A549 (cell line): ENCODE data around the gene SVEP1. TPM values are rescaled to one million over a fixed set of nuclear protein-coding genes. Genes with fewer than 3 reads are reported as not detected.
"Not testable (repeated sequence)": the region's sequence is repeated elsewhere in the genome, so short reads cannot be mapped to it uniquely, and the experiment has no call there.

Experiments
- ATAC-seq, 2 experiments: fragments of 200-7000 bp in 1 of 2; fragments of >200 bp in 1 of 2; cut with Nextera tagmentation in 1 of 2; cut with Tn5 transposase in 1 of 2; 3 replicates each; pipeline versions ENCODE4 v1.8.0 to v1.9.1; 2018 to 2020; ENCODE audit warnings: mild to moderate bottlenecking in 1 of 2, moderate library complexity in 1 of 2
- CTCF ChIA-PET: fragments of 300-600 bp; sonication (Branson Sonifier 250); formaldehyde crosslinking; extraction: SDS; loops from one replicate; lab custom pipeline; 2021; ENCODE audit warnings: antibody characterized with exemption, inconsistent platforms; lab: Yijun Ruan, JAX
- POLR2A ChIA-PET: fragments of 350-600 bp; formaldehyde crosslinking; extraction: SDS; loops from one replicate; lab custom pipeline; 2021; ENCODE audit warnings: antibody characterized with exemption, inconsistent platforms; lab: Yijun Ruan, JAX
- DNase-seq, 2 experiments: peaks; one replicate each; pipeline versions ENCODE4 v3.0.0 to v3.0.0-alpha.2; 2011 to 2016; ENCODE audit warnings: low read depth in 1 of 2, low spot score in 1 of 2
- FAIRE-seq: peaks from 2 replicates; lab custom pipeline; 2011; peaks lifted over from hg19 to GRCh38; lab: Jason Lieb, UNC
- H3K27ac ChIP-seq, 2 experiments: fragments of >200 bp; sonication (Bioruptor Twin); formaldehyde crosslinking; 3 replicates each; pipeline ENCODE4 v1.5.1; 2016 to 2017
- H3K4me1 ChIP-seq: fragments of >200 bp; sonication (Bioruptor Twin); formaldehyde crosslinking; 3 replicates; pipeline ENCODE4 v1.6.1; 2016
- H3K4me2 ChIP-seq: fragments of >200 bp; sonication (Bioruptor Twin); formaldehyde crosslinking; 3 replicates; pipeline ENCODE4 v1.6.1; 2016
- H3K4me3 ChIP-seq: fragments of >200 bp; sonication (Bioruptor Twin); formaldehyde crosslinking; 3 replicates; pipeline ENCODE4 v1.5.1; 2016
- H3K9me3 ChIP-seq: fragments of >200 bp; sonication (Bioruptor Twin); formaldehyde crosslinking; 3 replicates; pipeline ENCODE4 v1.6.1; 2016
- CEBPB ChIP-seq, 2 experiments: fragments of >200 bp in 1 of 2; sonication (Bioruptor Twin) in 1 of 2; formaldehyde crosslinking in 1 of 2; IDR thresholded peaks; 2 replicates each; pipeline ENCODE4 v1.6.1; 2012 to 2016
- EHF ChIP-seq: fragments of 250-450 bp; sonication (Bioruptor Pico); IDR thresholded peaks from 2 replicates; pipeline ENCODE4 v1.5.0; 2020; ENCODE audit warnings: mild to moderate bottlenecking
- GATA3 ChIP-seq: IDR thresholded peaks from 2 replicates; pipeline ENCODE4 v1.6.1; 2012; ENCODE audit warnings: borderline replicate concordance
- HDAC2 ChIP-seq: fragments of 200-600 bp; sonication (generic); IDR thresholded peaks from 2 replicates; pipeline ENCODE4 v1.6.1; 2016
- HOXB5 ChIP-seq: fragments of 250-450 bp; sonication (Bioruptor Pico); IDR thresholded peaks from 2 replicates; pipeline ENCODE4 v1.5.0; 2020; ENCODE audit warnings: mild to moderate bottlenecking, moderate library complexity
- JUN ChIP-seq, 2 experiments: fragments of >200 bp; sonication (Bioruptor Twin); formaldehyde crosslinking; IDR thresholded peaks; 2 replicates in 1 of 2; 3 replicates in 1 of 2; pipeline ENCODE4 v1.6.1; 2016 to 2017
- JUNB ChIP-seq: fragments of >200 bp; sonication (Bioruptor Twin); formaldehyde crosslinking; IDR thresholded peaks from 2 replicates; pipeline ENCODE4 v1.6.1; 2016
- KDM1A ChIP-seq: fragments of 200-600 bp; sonication (generic); IDR thresholded peaks from 2 replicates; pipeline ENCODE4 v1.6.1; 2016; ENCODE audit warnings: low read depth, mild to moderate bottlenecking
- MAZ ChIP-seq: fragments of 150-350 bp; IDR thresholded peaks from 2 replicates; pipeline ENCODE4 v1.6.1; 2014; ENCODE audit warnings: antibody characterized with exemption, low read depth, low read length, borderline replicate concordance
- NFE2L2 ChIP-seq: fragments of 150-350 bp; conservative IDR thresholded peaks from 2 replicates; pipeline ENCODE4 v1.6.1; 2014; ENCODE audit warnings: low read length
- NPAS2 ChIP-seq: fragments of 250-450 bp; sonication (Bioruptor Pico); IDR thresholded peaks from 2 replicates; pipeline ENCODE4 v1.8.0; 2022; ENCODE audit warnings: mild to moderate bottlenecking, moderate library complexity, borderline replicate concordance
- NR3C1 ChIP-seq: fragments of >200 bp; sonication (Bioruptor Twin); formaldehyde crosslinking; IDR thresholded peaks from 3 replicates; pipeline ENCODE4 v1.6.1; 2017
- PHF8 ChIP-seq: fragments of 200-600 bp; sonication (generic); IDR thresholded peaks from 2 replicates; pipeline ENCODE4 v1.6.1; 2016; ENCODE audit warnings: low read depth, mild to moderate bottlenecking, antibody characterized with exemption, moderate library complexity, borderline replicate concordance
- POLR2AphosphoS2 ChIP-seq: conservative IDR thresholded peaks from 2 replicates; pipeline ENCODE4 v1.6.1; 2012; ENCODE audit warnings: low read length, improper control_type of control experiment, inconsistent platforms
- RAD21 ChIP-seq, 2 experiments: fragments of >200 bp in 1 of 2; sonication (Bioruptor Twin) in 1 of 2; formaldehyde crosslinking in 1 of 2; IDR thresholded peaks in 1 of 2; conservative IDR thresholded peaks in 1 of 2; 2 replicates in 1 of 2; 3 replicates in 1 of 2; pipeline ENCODE4 v1.6.1; 2012 to 2018; ENCODE audit warnings: inconsistent platforms in 1 of 2
- RARB ChIP-seq: fragments of 250-450 bp; sonication (Bioruptor Pico); IDR thresholded peaks from 2 replicates; pipeline ENCODE4 v1.8.0; 2021; ENCODE audit warnings: mild to moderate bottlenecking, moderate library complexity
- RCOR1 ChIP-seq: fragments of 150-350 bp; IDR thresholded peaks from 2 replicates; pipeline ENCODE4 v1.6.1; 2014; ENCODE audit warnings: antibody characterized with exemption, low read length, low read depth
- RNF2 ChIP-seq: fragments of 200-600 bp; sonication (generic); IDR thresholded peaks from 2 replicates; pipeline ENCODE4 v1.6.1; 2016; ENCODE audit warnings: low read depth, mild to moderate bottlenecking, antibody characterized with exemption, moderate library complexity, borderline replicate concordance
- SMC3 ChIP-seq: fragments of >200 bp; sonication (Bioruptor Twin); formaldehyde crosslinking; IDR thresholded peaks from 3 replicates; pipeline ENCODE4 v1.6.1; 2018; ENCODE audit warnings: inconsistent platforms
- TFCP2L1 ChIP-seq: fragments of 250-450 bp; sonication (Bioruptor Pico); IDR thresholded peaks from 2 replicates; pipeline ENCODE4 v1.5.0; 2021; ENCODE audit warnings: mild to moderate bottlenecking
- ZFP36 ChIP-seq: fragments of 450-650 bp; IDR thresholded peaks from 2 replicates; pipeline ENCODE4 v1.6.1; 2014; ENCODE audit warnings: borderline replicate concordance; ENCODE audit not compliant: partially characterized antibody
- WGBS: methylation state at CpG from one replicate; pipeline ENCODE4 v1.1.6; 2017; ENCODE audit errors: missing lambda C conversion rate; 5-methylcytosine and 5-hydroxymethylcytosine counted together
- polyA plus RNA-seq, 4 experiments: library from polyadenylated mRNA; depleted of rRNA in 3 of 4; stranded (reverse); fragments of >200 nt; fragmentation: RNase III in 1 of 4; extraction: RNeasy Plus Mini Kit Qiagen cat#74134 plus additional on column Dnase treatment in 1 of 4; gene quantifications; 2 replicates in 3 of 4; 3 replicates in 1 of 4; pipeline ENCODE4 v1.2.3, GENCODE V29; 2011 to 2017
- TF ChIP-seq, protein P1 (sequence below): fragments of 200-600 bp; sonication (generic); IDR thresholded peaks from 2 replicates; pipeline ENCODE4 v1.6.1; 2016; ENCODE audit warnings: antibody characterized with exemption, mild to moderate bottlenecking, moderate library complexity
- TF ChIP-seq, protein P2 (sequence below): fragments of 150-350 bp; IDR thresholded peaks from 2 replicates; pipeline ENCODE4 v1.6.1; 2014; ENCODE audit warnings: low read depth, mild to moderate bottlenecking, low read length
- TF ChIP-seq, protein P3 (sequence below): fragments of >200 bp; sonication (Bioruptor Twin); formaldehyde crosslinking; IDR thresholded peaks from 3 replicates; pipeline ENCODE4 v1.5.1; 2016
- TF ChIP-seq, protein P4 (sequence below): IDR thresholded peaks from 2 replicates; pipeline ENCODE4 v1.6.1; 2012

SVEP1 gene
- polyA plus RNA-seq, 2 of the 4 experiments (the other 2 are of a cell fraction) = 0.52 to 1.5 TPM

DNA sequence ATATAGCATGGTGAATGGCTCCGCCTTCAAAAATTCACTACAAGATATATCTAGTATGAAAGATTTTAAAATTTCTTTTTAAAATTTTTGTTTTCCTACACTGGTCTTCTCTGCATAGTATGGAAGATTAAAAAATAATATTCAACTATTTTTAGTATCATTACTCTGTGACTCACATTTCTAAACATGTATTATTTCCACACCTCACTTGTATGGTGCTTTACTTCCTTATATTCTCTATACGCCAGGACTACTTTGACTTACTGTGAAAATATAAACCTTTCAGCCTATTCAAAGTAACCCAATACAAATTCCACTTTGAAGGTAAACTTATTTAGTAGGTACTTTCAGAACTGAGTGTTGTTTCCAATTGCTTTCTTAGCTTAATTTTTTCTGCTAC is 215.1 kb downstream of the SVEP1 start:
- H3K4me2 ChIP-seq = peak overlapping the region; percentile 50; the same call in 2 of the 3 replicates
- 66% methylated on average over 2 of the region's 2 CpGs for WGBS
- TF ChIP-seq POLR2AphosphoS2 (no peak), HOXB5 (CRISPR knock-in tag) (no peak), RNF2 (no peak), JUN (IDR thresholded peaks at IDR 0.05) (no peak), KDM1A (no peak), HDAC2 (no peak), ZFP36 (no peak), RARB (no peak), NPAS2 (CRISPR knock-in tag) (no peak), MAZ (no peak), GATA3 (no peak), PHF8 (no peak), JUNB (no peak), CEBPB (IDR thresholded peaks at IDR 0.05) (no peak), EHF (CRISPR knock-in tag) (no peak), NFE2L2 (no peak), TFCP2L1 (CRISPR knock-in tag) (no peak)
- TF ChIP-seq, protein P1, sequence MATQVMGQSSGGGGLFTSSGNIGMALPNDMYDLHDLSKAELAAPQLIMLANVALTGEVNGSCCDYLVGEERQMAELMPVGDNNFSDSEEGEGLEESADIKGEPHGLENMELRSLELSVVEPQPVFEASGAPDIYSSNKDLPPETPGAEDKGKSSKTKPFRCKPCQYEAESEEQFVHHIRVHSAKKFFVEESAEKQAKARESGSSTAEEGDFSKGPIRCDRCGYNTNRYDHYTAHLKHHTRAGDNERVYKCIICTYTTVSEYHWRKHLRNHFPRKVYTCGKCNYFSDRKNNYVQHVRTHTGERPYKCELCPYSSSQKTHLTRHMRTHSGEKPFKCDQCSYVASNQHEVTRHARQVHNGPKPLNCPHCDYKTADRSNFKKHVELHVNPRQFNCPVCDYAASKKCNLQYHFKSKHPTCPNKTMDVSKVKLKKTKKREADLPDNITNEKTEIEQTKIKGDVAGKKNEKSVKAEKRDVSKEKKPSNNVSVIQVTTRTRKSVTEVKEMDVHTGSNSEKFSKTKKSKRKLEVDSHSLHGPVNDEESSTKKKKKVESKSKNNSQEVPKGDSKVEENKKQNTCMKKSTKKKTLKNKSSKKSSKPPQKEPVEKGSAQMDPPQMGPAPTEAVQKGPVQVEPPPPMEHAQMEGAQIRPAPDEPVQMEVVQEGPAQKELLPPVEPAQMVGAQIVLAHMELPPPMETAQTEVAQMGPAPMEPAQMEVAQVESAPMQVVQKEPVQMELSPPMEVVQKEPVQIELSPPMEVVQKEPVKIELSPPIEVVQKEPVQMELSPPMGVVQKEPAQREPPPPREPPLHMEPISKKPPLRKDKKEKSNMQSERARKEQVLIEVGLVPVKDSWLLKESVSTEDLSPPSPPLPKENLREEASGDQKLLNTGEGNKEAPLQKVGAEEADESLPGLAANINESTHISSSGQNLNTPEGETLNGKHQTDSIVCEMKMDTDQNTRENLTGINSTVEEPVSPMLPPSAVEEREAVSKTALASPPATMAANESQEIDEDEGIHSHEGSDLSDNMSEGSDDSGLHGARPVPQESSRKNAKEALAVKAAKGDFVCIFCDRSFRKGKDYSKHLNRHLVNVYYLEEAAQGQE = no peak
- TF ChIP-seq, protein P2, sequence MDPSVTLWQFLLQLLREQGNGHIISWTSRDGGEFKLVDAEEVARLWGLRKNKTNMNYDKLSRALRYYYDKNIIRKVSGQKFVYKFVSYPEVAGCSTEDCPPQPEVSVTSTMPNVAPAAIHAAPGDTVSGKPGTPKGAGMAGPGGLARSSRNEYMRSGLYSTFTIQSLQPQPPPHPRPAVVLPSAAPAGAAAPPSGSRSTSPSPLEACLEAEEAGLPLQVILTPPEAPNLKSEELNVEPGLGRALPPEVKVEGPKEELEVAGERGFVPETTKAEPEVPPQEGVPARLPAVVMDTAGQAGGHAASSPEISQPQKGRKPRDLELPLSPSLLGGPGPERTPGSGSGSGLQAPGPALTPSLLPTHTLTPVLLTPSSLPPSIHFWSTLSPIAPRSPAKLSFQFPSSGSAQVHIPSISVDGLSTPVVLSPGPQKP = no peak
- H3K4me1 ChIP-seq = peaks cover 13% of the 10 kb centered on the region
- H3K27ac ChIP-seq = no peak overlapping the region
- ChIA-PET POLR2A (no interaction called here), CTCF (no interaction called here)
- no peaks in the 10 kb centered on the region for H3K9me3 ChIP-seq
- FAIRE-seq (no peak), DNase-seq (no peak), ATAC-seq (no peak)
- no peak overlapping the region for H3K4me3 ChIP-seq

DNA sequence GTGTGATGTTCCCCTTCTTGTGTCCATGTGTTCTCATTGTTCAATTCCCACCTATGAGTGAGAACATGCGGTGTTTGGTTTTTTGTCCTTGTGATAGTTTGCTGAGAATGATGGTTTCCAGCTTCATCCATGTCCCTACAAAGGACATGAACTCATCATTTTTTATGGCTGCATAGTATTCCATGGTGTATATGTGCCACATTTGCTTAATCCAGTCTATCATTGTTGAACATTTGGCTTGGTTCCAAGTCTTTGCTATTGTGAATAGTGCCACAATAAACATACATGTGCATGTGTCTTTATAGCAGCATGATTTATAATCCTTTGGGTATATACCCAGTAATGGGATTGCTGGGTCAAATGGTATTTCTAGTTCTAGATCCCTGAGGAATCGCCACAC is 220.5 kb downstream of the SVEP1 start:
- H3K9me3 ChIP-seq, CTCF ChIA-PET, FAIRE-seq, H3K4me1 ChIP-seq, H3K4me2 ChIP-seq, H3K4me3 ChIP-seq, POLR2A ChIA-PET, ATAC-seq, H3K27ac ChIP-seq, DNase-seq: not testable (repeated sequence)
- 36% methylated on average over 1 of the region's 2 CpGs for WGBS

DNA sequence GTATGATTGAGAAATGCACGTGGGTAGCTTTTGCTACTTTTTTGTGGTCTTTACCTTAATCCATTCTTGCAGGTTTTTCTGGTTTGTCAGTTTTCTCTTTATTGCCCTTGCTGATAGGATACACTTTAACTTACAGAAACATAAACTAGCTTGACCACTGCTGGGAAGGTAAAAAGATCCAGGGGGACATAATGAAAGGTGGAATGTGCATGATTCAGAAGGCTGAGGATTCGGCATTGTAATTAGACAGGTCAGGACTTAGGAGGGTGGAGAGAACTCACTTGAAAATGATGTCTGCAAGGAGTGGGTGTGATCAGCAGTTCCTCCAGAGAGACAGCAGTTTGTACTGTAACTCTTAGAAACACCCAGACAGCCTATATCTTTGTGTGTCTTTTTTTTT is 222.0 kb downstream of the SVEP1 start:
- ATAC-seq = no peak
- no peak overlapping the region for H3K4me2 ChIP-seq
- no peak for DNase-seq
- ChIA-PET CTCF (interaction anchor here (0.6 kb wide), 1 partner anchor 9 kb away, joined by 4 read pairs; no protein-coding TSS in a partner anchor), POLR2A (interaction anchor here (1.3 kb wide), 1 partner anchor 101 kb away, joined by 3 read pairs; the partner anchor contains the start of gene TXN)
- FAIRE-seq = no peak
- WGBS = 45% methylated on average over 2 of the region's 2 CpGs
- H3K4me1 ChIP-seq = no peaks in the 10 kb centered on the region
- H3K27ac ChIP-seq = no peak overlapping the region
- H3K9me3 ChIP-seq = no peaks in the 10 kb centered on the region
- H3K4me3 ChIP-seq = no peak overlapping the region
- TF ChIP-seq RCOR1 = no peak
- TF ChIP-seq POLR2AphosphoS2 = no peak
- TF ChIP-seq SMC3 = no peak
- no peak for TF ChIP-seq NPAS2 (CRISPR knock-in tag)
- TF ChIP-seq NR3C1 = no peak
- TF ChIP-seq, protein P3, sequence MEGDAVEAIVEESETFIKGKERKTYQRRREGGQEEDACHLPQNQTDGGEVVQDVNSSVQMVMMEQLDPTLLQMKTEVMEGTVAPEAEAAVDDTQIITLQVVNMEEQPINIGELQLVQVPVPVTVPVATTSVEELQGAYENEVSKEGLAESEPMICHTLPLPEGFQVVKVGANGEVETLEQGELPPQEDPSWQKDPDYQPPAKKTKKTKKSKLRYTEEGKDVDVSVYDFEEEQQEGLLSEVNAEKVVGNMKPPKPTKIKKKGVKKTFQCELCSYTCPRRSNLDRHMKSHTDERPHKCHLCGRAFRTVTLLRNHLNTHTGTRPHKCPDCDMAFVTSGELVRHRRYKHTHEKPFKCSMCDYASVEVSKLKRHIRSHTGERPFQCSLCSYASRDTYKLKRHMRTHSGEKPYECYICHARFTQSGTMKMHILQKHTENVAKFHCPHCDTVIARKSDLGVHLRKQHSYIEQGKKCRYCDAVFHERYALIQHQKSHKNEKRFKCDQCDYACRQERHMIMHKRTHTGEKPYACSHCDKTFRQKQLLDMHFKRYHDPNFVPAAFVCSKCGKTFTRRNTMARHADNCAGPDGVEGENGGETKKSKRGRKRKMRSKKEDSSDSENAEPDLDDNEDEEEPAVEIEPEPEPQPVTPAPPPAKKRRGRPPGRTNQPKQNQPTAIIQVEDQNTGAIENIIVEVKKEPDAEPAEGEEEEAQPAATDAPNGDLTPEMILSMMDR = no peak
- TF ChIP-seq, protein P4, sequence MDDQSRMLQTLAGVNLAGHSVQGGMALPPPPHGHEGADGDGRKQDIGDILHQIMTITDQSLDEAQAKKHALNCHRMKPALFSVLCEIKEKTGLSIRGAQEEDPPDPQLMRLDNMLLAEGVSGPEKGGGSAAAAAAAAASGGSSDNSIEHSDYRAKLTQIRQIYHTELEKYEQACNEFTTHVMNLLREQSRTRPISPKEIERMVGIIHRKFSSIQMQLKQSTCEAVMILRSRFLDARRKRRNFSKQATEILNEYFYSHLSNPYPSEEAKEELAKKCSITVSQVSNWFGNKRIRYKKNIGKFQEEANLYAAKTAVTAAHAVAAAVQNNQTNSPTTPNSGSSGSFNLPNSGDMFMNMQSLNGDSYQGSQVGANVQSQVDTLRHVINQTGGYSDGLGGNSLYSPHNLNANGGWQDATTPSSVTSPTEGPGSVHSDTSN = no peak
- TF ChIP-seq, protein P2 = no peak
- TF ChIP-seq RAD21 (conservative IDR thresholded peaks at IDR 0.05 in 1 of 2, IDR thresholded peaks at IDR 0.05 in 1 of 2) = no peak
- no peak for TF ChIP-seq RNF2
- TF ChIP-seq TFCP2L1 (CRISPR knock-in tag) = no peak
